Measurements from ENCODE around the gene PTPRM. TPM values are rescaled to one million over a fixed set of nuclear protein-coding genes. Genes with fewer than 3 reads are reported as not detected.

PTPRM gene
- total RNA-seq, 4 donors from 2014 or later: 81.5 to 98.9 (median 86.8) TPM

DNA sequence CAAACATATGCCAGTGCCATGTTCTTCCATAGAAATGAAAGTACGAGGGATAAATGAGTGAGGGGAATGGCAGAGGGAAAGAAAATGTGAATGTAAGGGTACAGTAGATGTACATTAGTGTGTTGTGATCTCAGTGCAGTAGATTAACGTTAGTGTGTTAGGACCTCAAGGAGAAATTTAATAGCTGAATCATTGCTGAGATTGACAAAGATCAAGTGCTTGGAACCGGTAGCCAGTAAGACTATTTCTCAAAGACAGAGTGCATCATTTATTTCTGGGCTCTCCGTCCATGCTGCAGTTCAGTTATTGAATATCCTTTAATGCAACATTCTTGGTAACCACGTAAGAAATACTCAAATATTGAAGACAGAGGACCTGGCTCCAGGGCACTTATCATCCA lies 246.0 kb downstream of the PTPRM start:
- peak overlapping the region in 1 of 4 donors; percentile 43 for H3K27ac ChIP-seq
- TF ChIP-seq, protein P1, sequence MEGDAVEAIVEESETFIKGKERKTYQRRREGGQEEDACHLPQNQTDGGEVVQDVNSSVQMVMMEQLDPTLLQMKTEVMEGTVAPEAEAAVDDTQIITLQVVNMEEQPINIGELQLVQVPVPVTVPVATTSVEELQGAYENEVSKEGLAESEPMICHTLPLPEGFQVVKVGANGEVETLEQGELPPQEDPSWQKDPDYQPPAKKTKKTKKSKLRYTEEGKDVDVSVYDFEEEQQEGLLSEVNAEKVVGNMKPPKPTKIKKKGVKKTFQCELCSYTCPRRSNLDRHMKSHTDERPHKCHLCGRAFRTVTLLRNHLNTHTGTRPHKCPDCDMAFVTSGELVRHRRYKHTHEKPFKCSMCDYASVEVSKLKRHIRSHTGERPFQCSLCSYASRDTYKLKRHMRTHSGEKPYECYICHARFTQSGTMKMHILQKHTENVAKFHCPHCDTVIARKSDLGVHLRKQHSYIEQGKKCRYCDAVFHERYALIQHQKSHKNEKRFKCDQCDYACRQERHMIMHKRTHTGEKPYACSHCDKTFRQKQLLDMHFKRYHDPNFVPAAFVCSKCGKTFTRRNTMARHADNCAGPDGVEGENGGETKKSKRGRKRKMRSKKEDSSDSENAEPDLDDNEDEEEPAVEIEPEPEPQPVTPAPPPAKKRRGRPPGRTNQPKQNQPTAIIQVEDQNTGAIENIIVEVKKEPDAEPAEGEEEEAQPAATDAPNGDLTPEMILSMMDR (IDR thresholded peaks at IDR 0.05): no peak
- TF ChIP-seq POLR2AphosphoS5 (IDR thresholded peaks at IDR 0.05) (no peak), EP300 (IDR thresholded peaks at IDR 0.05) (no peak), POLR2A (IDR thresholded peaks at IDR 0.05) (no peak)
- H3K27me3 ChIP-seq: no peaks in the 10 kb centered on the region
- peaks cover 13 to 34% (median 13%) of the 10 kb centered on the region in 3 donors for H3K4me1 ChIP-seq
- H3K9me3 ChIP-seq: peaks cover 0 to 15% (median 0%) of the 10 kb centered on the region in 3 donors
- H3K4me3 ChIP-seq: no peak overlapping the region
- WGBS, 2 donors (ENCODE audit: low coverage in 1 of 2): 78 to 86% methylated on average over 4 to 5 of the region's 5 CpGs
- H3K36me3 ChIP-seq: no peaks in the 10 kb centered on the region
- no peak for ATAC-seq

DNA sequence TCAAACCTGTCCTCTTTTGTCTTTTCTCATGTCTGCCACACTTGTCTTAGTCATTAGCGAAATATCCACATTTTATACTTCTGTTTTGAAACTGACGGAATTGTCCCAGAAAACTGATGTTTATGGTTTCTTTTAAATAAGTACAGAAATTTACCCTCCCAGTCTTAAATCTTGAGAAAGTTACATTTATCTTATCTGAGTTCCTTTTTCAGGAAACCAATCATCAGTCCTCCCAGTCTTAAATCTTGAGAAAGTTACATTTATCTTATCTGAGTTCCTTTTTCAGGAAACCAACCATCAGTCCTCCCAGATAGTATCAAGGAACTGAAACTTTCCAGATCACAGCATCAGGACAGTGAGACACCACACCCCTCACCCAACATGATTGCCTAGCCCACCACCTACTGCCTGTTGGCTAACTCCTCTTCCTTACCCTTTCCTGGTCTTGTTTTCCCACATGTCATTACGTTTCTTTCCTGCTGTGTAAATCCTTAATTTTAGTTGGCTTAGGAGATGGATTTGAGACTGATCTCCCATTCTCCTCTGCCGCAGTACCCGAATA lies 247.7 kb downstream of the PTPRM start:
- no peak for ATAC-seq
- Histone ChIP-seq H3K27me3 (no peaks in the 10 kb centered on the region), H3K4me3 (no peak overlapping the region), H3K9me3 (peaks cover 0 to 15% (median 0%) of the 10 kb centered on the region in 3 donors), H3K36me3 (peaks cover 0 to 6% of the 10 kb centered on the region in 2 donors), H3K4me1 (peaks cover 13 to 30% (median 13%) of the 10 kb centered on the region in 3 donors), H3K27ac (no peak overlapping the region)
- no peak for TF ChIP-seq POLR2AphosphoS5 (IDR thresholded peaks at IDR 0.05)
- TF ChIP-seq, protein P1 (IDR thresholded peaks at IDR 0.05): no peak
- no peak for TF ChIP-seq POLR2A (IDR thresholded peaks at IDR 0.05)
- TF ChIP-seq EP300 (IDR thresholded peaks at IDR 0.05): no peak
- WGBS, 2 donors (ENCODE audit: low coverage in 1 of 2): 97 to 100% methylated on average over 4 to 5 of the region's 5 CpGs

DNA sequence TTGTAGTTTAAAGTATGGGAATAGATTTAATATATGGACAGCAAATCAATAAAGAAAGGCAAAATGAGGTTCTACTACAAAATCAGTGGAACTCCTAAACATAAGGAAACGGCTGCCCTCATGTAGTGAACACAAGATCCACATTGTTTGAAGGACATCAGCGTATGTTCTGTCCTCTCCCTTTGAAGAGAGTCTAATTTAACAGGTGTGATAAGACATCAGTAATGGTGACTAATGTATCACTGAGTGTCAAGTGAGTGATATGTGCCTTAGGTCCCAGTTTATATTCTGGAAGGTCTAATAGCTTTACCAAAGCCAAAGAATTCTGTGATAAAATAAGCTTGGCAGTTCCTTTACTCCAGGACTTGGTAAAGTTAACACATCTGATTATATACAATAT lies 248.7 kb downstream of the PTPRM start:
- no peaks in the 10 kb centered on the region for H3K27me3 ChIP-seq
- no peak for TF ChIP-seq POLR2AphosphoS5 (IDR thresholded peaks at IDR 0.05)
- peaks cover 0 to 15% (median 0%) of the 10 kb centered on the region in 3 donors for H3K9me3 ChIP-seq
- no peak overlapping the region for H3K27ac ChIP-seq
- WGBS, 2 donors (ENCODE audit: low coverage in 1 of 2): 88 to 100% methylated on average over 2 of the region's 2 CpGs
- H3K4me3 ChIP-seq: no peak overlapping the region
- H3K36me3 ChIP-seq: peaks cover 0 to 6% of the 10 kb centered on the region in 2 donors
- ATAC-seq: no peak
- peaks cover 13 to 30% (median 13%) of the 10 kb centered on the region in 3 donors for H3K4me1 ChIP-seq

DNA sequence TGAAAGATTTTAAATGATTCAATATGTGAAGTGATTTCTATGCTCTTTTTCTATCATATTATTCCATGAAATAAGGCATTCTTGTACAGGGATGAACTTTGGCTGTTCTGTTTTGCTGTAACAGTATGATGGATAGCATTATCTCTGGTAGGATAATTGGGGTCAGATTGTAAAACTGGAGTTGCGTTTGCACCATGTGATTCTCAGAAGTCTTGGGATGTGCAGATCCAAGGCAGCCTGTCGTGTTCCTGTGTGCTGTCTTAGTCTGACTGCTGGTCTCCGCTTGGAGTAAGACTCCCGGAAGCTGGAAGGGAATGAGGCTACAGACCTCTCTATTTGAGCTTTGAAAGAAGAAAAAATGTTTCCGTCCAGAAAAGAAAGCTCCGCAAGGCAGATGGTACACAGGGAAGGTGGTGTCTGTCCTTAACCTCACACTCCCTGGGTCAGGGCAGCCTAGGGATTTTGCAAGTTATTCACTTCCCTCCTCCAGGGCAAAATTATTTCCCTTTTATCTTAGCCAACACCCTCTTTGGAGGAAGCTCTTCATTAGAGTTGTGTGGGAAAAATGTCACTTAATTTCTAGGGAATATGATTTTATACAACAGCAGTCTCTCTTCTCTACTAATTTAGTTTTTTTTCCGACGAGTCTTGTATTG lies 250.6 kb downstream of the PTPRM start:
- no peak overlapping the region for H3K27ac ChIP-seq
- H3K4me3 ChIP-seq: no peak overlapping the region
- 53 to 59% methylated on average over 5 to 7 of the region's 8 CpGs for WGBS, 2 donors (ENCODE audit: low coverage in 1 of 2)
- ATAC-seq: no peak
- peaks cover 0 to 6% of the 10 kb centered on the region in 2 donors for H3K36me3 ChIP-seq
- H3K27me3 ChIP-seq: no peaks in the 10 kb centered on the region
- TF ChIP-seq, protein P1 (IDR thresholded peaks at IDR 0.05): no peak
- TF ChIP-seq POLR2A (IDR thresholded peaks at IDR 0.05): no peak
- TF ChIP-seq POLR2AphosphoS5 (IDR thresholded peaks at IDR 0.05): no peak
- no peak for TF ChIP-seq EP300 (IDR thresholded peaks at IDR 0.05)
- peaks cover 0 to 15% (median 0%) of the 10 kb centered on the region in 3 donors for H3K9me3 ChIP-seq
- peaks cover 2 to 26% (median 6%) of the 10 kb centered on the region in 3 donors for H3K4me1 ChIP-seq

DNA sequence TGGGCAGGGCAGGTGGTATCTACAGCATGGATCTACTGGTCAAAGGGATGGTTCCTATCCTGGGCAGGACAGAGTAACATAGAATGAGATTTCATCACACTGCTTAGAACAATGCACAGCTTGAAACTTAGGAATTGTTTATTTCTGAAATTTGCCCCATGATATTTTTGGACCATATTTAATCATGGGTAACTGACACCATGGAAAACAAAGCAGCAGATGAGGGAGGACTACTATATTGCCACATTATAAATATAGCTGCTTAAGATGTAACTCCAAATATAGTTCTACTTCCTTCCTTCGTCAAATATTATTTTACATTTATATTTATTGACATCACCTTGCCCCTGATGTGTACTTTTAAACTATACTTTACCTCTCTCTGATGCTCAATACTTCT lies 254.7 kb downstream of the PTPRM start:
- H3K4me1 ChIP-seq: peaks cover 0 to 43% (median 15%) of the 10 kb centered on the region in 3 donors
- no peaks in the 10 kb centered on the region for H3K9me3 ChIP-seq
- peaks cover 0 to 6% of the 10 kb centered on the region in 2 donors for H3K36me3 ChIP-seq
- H3K27me3 ChIP-seq: no peaks in the 10 kb centered on the region
- H3K27ac ChIP-seq: no peak overlapping the region
- WGBS, 2 donors (ENCODE audit: low coverage in 1 of 2): 71 to 88% methylated on average over 1 of the region's 1 CpG
- H3K4me3 ChIP-seq: no peak overlapping the region
- TF ChIP-seq POLR2AphosphoS5 (IDR thresholded peaks at IDR 0.05) (no peak), POLR2A (IDR thresholded peaks at IDR 0.05) (no peak), EP300 (IDR thresholded peaks at IDR 0.05) (no peak)
- TF ChIP-seq, protein P1 (IDR thresholded peaks at IDR 0.05): no peak
- ATAC-seq: no peak

Measured in gastroesophageal sphincter (tissue), 4 donors.